HPDE6-E6E7 (cell line): Measurements from ENCODE around the gene ANKRD33.

ENCODE experiments used
- DNase-seq: peaks from one replicate; pipeline ENCODE4 v3.0.0; 2011; ENCODE audit warnings: missing footprints; ENCODE audit errors: extremely low spot score

Gene ANKRD33, protein sequence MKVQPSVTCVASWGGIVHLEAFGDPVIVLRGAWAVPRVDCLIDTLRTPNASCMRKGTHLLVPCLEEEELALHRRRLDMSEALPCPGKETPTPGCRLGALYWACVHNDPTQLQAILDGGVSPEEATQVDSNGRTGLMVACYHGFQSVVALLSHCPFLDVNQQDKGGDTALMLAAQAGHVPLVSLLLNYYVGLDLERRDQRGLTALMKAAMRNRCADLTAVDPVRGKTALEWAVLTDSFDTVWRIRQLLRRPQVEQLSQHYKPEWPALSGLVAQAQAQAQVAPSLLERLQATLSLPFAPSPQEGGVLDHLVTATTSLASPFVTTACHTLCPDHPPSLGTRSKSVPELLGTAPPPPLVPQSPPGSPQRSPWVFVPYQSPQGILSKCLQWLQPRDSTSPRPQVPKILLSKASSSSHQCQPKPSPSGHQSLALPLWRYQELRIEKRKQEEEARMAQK

DNA sequence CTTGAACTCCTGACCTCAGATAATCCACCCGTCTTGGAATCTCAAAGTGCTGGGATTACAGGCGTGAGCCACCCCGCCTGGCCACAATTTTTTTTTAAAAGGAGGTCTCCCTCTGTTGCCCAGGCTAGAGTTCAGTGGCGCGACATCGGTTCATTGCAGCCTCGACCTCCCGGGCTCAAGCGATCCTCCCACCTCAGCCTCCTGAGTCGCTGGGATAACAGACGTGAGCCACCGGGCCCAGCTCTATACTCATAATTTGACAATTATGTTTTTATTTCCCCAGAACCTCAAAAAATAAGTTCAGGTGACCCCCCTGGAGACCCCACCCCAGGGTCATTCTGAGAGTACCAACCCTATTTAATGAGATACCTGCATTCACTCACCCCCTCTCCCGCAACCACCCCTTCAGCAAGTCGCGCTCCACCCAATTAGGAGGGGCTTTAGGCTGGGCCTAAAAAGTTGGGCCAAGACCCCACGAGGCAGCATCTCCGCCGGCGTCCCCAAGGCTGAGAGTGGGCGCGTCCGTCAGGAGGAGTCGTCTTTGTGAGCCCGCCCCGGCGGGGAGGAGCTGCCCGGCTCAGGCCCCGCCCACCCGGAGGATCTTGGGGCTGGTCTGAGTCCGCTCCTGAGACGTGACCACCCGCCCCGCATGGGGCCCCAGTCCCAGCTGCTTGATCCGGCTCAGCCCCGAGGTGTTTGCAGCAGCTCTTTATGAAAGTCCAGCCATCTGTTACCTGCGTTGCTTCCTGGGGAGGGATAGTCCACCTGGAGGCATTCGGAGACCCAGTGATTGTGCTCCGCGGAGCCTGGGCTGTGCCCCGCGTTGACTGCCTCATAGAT, at the start of gene ANKRD33:
TSS of gene ANKRD33 (plus strand) at position 628 of the 840 bp plus-strand sequence. CDS start at position 712, 84 bp downstream.
- no peak for DNase-seq

DNA sequence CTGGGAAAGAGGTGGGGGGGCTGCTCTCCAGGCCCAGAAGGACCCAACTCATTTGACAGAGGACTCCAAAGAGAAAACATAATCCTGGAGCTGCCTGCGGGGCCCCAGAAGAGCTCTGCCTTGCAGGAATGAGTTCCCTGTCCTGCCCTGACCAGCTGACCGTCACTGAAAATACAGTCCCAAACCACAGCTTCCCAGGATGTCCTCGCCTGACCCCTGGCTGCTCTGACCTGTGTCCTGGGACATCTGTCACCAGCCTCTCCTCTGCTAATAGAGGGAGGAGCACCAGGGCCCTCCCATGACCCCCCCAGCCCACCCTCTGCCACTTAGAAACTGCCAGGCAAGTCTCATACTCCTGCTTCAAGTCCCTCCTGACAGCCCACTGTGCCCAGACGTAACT, 49.1 kb upstream of the ANKRD33 start:
- DNase-seq, result no peak

DNA sequence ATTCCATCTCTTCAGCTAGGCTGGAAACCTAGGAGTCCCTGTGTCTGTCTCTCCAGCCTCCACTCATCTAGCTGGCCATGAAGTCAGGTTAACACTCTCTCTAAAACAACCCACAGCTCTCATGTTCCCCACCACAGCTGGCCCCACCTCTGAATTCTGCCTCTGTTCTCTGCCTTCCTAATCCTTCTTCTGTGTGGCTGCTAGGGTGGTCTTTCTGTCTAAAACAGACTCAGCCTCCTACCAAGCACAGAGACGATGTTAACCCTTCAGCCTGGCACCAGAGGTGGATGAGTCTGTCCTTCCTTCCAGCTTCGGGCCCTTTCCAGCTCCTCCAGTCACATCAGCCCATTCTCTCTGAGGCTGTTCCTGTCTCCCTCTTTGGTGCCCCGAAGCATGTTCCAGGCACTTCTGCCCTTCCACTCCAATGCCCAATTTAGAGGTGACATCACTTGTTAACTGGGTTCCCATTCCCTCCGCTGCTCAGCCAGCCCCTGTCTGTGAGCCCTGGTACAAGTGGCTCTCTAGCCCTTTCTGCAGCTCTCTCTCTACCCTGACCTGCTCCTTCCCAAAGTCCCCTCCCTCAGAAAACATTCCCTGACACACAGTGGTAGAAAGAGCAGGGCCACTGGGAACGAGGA, 48.5 kb upstream of the ANKRD33 start:
- no peak for DNase-seq

DNA sequence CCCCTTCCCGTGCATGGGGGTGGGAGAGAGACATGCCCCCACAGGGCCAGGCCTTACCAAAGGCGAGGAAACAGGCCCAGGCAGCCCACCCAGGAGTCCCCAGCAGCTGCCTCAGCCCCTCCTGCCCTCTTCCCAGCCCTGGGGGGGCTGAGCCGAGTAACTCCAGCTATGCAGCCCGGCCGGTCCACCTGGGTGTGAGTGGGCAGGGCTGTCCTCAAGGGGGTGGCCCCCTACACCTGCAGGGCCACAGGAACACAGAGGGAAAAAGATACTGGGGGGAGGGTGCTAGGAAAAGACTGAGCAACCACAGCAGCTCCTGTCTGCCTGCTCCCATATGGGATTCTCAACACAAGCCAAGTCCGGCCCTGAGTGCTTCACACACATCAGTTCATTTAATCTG, 46.9 kb upstream of the ANKRD33 start:
- no peak for DNase-seq

DNA sequence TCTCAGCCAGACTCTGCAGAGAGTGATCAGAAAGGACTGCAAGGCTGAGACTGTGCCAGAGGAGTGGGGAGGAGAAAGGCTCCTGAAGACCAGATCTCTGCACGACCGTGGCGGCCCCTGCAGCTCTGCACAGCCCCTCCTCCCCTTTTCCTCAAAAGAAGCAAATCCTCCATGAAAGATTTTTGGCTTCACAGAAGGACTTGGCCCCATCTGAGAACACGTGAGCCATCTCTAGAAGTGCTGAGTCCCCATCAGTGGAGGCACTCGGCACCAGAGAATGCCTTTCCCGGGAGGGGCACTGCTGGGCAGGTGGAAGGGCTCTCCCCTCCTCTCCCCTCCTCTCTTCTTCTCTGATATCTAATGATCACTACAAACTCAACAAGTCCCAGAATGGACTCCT, 46.2 kb upstream of the ANKRD33 start:
- DNase-seq, result no peak

DNA sequence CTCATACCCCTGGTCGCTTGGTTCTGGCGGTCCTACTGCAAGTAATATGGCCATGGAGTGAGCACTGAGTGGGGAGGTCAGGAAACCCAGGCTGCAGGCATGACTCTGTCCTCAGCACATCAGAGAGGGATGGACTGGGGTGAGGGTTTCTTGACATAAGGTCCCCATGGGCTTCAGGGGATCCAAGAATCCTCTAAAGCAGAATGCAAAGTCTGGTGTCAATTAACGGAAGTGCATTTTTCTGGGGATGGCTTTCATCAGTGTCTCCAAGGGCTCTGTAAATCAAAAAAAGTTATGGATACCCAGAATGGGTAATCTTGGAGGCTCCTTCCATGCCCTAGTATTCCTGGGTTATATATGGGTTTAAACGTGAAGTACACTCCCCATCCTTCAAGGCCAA, 43.0 kb upstream of the ANKRD33 start:
- no peak for DNase-seq

DNA sequence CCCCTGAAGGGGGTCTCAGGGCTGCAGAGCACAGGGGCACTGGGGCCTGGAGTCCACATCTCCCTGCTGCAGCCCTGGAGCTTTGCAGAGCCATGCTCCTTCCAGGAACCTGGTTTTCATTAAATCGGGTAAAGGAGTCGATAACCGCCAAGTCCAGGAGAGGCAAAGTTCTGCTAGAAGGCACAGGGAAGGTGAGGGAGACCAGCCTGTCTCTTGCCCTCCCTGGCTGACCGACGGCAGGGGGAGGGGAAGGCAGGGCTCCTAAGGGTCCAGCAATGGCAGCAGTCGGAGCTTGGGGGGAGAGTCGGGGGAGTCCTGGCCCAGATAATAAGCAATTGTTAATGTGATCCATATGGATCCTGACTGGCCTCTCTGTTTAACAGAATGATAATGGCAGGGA, 42.4 kb upstream of the ANKRD33 start:
- no peak for DNase-seq

DNA sequence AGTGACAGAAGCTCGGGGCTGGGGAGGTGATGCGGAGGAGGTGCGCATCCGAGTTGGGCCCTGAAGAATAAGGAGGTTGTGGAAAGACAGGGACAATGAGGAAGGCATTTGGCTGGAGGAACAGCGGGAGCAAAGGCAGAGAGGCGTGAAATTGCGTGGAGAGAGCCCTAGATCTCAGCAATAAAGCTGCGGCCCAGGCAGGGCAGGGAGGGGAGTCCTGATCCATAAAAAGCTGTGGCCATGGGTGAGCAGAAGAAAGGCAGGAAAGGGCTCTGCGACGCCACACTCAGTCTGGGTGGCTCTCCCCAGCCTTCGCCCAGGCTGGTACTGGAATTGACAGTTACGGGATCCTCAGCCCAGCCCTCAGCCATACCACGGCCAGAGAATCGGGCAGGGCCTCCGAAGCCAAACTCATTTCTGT, 41.6 kb upstream of the ANKRD33 start:
- no peak for DNase-seq

DNA sequence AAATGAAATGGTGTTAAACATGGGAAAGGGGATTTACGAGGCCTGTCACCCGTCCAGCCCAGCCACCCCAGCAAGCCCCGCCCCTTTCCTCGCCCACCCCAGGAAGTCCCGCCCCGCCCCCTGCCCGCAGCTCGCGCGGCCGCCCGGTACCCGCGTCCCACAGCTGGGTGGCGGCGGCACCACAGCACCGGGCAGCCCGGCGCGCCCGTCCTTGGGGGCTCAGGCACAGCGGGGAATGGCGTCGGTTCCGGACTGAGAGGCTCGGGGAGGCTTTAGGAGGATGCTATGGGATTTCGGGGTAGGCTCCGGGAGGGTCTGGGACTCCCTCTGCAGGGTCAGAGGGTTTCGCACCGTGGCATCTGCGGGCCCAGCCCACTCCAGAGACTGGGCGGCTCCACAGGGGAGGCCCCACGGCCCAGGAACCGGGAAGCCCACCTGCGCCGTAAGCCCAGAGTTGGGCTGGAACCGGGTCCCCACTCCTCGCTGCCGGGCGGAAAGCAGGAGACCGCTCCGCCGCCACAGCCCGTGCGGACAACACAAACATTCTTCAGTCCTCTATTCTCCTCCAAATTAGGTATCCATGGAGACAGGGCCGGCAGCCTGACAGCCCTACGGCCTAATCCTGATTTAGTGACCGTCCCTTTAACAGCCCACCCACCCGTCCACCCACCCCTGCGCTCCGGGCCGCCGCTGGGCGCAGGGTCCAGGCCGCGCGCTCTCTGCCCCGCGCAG, 40.8 kb upstream of the ANKRD33 start:
- no peak for DNase-seq

DNA sequence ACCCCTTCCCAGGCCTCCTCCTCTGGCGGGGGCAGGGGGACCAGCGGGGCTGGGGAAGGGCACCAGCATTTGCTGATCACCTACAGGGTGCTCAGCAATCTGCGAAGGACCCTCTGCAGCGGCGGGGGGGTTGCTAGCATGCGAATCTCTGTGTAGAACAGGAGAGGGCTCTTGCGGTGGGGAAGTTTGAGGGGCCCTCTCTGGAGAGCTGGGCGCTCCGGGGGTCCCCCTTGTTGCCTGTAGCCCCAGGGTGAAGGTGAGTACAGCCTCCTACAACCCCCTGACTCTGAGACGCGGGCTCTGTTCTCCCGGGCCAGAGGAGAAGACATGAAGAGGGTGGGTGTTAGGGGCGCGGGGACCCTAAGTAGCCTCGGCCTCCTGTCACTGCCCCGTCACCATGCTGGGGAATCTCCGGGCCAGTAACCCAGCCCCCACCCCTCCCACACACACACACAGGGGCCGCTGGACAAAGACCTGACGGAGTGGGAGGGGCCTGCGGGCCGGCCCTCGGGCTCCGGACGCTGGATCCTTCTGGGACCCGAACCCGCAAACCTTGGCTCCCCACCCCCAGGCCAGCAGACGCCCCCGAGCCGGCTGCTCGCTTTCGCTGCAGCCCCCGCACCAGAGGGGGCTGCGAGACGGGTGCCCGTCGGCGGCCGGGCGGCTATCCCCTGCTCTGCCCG, 40.1 kb upstream of the ANKRD33 start:
- DNase-seq, result no peak

DNA sequence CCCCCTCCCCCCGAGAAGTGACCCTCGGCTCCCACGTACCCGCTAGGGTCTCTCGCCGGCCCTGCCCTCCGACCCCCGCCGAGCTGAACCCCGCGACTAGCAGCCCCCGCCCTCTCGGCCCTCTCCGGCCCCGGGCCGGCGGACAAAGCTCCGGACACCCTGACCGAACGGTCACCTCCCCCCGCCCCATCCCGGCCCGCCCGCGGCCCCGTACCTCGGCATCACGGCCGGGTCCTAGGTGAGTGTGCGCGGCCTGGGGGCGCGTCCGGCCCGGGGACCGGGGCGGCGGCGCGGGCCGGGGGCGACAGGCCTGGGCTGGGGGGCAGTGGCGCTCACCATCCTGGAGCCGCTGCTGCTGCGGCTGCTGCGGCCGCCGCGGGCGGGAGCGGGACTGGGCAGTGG, 39.6 kb upstream of the ANKRD33 start, which contains the start of gene FIGNL2:
TSS of gene FIGNL2 (minus strand) at position 393 of the 402 bp plus-strand sequence. CDS start 26,305 bp downstream, outside the sequence.
- no peak for DNase-seq

DNA sequence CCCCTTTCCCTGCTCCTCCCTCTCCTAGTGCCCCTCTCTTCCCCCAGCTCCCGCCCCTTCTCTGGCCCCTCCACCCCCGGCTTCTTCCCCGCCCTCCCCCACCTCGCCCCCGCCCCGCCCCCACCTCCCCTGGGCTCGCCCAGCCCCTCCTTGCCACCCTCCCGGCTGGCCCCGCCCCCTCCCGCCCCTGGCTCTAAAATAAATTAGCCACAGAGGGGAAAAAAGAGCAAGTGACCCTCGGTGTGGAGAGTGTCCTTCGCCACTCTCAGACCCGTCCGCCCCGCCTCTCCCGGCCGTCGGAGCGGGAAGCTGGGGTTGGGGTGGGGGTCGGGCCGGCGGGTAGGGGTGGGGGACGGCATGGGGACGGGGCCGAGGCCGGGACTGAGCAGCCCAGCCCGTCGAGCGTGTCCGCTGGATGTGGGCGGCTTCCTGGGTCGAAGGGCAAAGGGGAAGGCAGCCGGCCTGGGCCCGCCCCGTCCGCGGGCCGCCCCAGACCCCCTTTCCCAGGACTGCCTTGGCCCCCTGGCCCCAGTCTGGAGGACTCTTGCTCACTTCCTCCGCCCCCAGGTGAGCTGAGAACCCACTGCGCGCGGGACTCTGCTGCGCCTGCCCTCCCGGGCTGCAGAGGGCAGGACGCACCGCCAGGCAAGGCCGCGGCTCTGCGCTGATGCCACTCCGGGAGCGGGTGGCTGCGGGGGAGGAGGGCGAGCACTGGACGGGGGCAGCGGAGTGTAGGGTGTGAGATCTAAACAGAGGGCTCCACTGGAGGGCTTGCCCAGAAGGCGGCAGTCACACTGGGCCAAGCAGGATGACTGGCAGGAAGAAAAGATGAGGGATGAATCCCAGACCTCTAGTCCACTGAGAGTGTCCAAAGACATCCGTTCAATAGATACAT, 38.8 kb upstream of the ANKRD33 start:
- DNase-seq, result no peak

DNA sequence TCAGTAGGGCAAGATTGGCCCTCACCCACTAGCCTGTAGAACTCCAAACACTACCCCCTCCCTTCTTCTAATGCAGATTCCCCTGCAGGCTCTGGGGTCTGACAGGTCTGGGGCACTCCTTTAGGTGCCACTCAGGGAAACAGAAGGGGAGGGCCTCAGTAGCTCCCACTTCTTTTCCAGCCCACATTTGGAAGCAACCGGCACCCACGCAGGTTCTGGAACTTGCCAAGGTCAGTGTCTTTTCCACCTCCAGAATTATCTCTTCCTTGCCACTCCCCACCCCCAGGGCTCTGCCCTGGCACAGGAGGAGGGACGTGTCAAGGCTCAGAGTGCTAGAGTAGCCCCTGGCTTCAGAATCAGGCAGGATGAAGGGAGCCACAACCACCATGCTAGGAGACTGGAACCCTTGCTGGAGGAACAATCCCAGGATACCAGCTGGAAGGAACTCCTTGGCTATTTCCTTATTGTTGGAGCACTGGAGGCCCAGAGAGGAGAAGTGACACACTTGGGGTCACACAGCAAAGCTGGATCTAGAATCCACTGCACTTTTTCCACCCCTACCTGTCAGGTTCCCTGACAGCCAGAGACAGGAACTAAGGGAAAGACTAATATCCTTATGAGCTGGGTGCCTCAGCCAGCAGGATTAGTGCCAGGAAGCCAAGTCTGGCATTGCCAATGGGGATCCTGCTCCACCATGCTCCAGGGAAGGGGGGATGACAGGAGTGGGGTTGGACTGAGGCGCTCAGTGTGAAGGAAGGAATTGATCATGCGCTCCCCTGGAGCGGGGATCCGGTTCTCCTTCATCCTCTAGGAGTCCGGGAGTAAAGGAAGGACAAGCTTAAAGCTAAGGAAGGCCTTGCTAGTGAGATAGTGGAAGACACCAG, 37.6 kb upstream of the ANKRD33 start:
- DNase-seq, result no peak

DNA sequence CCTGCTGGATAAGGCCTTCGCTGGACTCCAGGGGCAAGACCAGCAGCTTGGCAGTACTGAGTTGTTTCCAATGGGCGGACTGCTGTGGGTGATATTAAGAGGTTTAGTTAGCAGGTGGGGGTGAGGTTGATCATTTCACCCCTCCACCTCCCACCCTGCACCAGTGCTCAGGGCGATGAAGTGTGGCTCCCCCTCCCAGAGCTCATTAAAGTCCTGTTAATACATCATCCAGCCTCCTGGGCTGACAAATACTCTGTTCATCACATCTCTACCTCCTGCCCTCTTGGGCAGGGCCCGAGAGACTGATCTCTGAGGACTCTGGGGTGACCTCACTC, 37.0 kb upstream of the ANKRD33 start:
- DNase-seq, result no peak

DNA sequence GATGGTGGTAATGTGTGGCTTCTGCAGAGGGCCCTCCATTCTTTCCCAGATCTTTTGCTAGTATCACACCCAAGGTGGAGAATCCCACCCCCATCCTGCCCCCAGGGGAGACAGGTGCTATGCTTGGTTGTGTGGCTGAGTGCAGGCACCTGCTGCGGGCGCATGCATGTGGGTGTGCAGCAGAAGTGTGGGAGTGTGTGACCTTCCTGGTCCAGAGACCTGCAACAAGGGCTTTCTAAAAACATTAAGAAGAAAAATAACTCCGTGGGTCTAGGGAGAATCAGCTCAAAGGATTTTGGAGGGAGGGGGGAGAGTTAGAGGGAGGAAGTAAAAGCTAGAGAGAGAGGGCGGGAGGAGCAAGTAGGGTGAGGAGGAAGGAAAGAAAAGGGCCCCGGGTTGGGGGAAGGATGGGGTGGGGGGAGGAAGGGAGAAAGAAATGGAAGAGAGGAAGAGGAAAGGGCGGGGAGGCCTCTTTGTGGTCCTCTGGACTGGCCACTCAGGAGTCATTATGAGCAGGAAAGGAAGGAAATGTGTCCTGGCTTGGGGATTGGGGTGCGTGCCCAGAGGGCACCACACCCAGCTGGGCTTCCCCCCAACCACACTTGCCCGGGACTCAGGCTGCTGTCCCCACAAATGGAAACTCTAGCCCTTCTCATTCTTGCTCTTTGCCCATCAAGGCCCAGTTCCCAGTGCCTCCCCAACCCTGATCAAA, 36.3 kb upstream of the ANKRD33 start:
- no peak for DNase-seq

DNA sequence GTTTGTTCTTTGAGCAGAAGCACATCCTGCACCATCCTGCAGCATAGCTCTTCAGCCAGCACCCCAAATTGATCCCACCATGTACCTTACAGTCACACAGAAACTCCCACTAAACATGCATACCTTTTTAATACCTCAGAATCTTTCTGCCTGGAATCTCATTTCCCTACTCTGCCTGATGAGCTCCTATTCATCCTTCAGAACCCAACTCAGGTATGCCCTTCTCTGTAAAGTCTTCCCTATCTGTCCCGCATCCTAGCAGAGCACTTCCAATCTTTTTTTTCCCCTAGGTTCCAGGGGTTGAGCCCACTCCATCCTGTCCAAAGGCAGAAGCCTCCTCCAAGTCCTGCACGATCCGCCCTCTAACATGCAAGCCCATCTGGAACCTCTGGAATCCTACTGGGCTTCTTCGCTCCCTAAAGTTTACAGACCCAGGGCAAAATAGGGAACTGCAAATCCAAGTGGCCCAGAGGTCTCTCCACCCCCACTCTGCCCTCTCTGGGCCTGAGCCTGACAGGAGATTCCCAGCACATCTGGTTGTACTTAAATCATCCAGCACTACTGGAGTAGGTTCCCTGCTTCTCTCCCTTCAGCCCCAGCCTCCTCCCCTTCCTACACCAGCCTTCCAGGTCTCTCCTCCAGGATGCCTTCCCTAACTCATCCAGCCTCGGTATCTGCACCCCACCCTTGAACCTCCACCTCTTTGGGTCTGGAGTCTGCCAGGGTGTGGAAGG, 35.3 kb upstream of the ANKRD33 start:
- DNase-seq, result no peak

DNA sequence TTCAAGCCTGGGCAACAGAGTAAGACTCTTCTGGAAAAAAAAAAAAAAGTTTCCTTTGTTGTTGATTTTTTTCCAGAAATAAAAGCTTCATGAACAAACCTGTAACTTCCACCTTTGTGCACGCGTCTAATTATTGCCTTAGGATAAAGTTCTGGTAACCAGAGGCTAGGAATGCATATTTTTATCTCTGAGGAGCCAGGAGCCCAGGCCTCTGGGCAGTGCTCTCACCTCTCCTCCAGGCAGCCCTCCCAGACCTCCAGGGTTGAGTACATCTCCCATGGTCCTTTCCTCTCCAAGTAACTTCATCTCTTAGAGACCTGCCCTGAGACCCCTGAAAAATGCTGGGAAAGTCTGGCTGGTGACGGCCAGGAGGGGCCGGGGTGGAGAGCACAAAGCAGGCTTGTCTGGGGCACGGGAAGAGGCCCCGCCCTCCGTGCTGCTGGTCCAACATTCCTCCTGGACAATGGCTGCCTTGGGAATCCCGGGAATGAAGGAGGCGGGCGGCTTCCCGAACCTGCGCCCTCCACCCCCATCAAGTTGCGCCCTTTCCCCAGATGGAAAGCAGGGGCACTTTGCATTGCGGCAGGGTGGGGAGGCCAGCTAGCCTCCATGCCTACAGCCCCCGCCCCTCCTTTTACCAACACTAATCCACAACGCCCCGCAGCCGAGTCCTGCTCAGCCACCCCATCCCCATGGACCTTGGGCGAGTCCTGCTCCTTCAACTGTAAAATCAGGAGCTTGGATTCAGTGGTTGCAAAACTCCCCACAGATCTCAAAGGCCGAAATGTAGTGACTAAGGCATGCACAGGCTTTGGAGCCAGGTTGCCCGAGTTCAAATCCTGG, 32.1 kb upstream of the ANKRD33 start:
- DNase-seq, result no peak
